ENCODE results near the gene SPRR2B. TPM values are rescaled to one million over a fixed set of nuclear protein-coding genes. Genes with fewer than 3 reads are reported as not detected.

SPRR2B gene
- total and polyA plus RNA-seq, 10 of the 15 experiments (the other 5 are each of a cell fraction or from before 2014, with no cell fraction given): not detected

DNA sequence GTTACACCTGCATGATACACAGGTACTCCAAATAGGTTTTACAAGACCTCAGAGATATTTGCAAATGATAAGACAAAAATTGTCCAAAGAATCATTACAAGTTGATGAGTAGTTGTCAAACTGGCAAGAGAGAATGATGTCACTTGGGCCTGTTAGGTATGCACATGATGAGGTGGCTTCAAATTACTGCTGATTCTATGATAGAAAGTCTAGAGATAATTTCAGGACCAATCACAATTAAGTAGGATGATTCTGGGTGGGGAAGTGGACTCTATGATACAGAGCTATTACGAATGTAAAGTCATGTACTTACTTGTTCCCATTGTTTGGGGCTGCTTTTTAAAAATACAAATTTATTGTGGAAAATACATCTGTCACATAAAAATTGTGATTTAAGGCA is 45.6 kb downstream of the SPRR2B start:
- H3K79me2 ChIP-seq (ENCODE audit: control insufficient read depth, insufficient read depth, low read length): no peaks in the 10 kb centered on the region
- no peaks in the 10 kb centered on the region for H3K9me3 ChIP-seq (replicated peaks; ENCODE audit: control insufficient read depth, insufficient read depth, low read length)
- ChIA-PET CTCF (no interaction called here), SMC1A (ENCODE audit: uncharacterized antibody, unreplicated experiment) (no interaction called here), POLR2A (no interaction called here), RAD21 (ENCODE audit: unreplicated experiment) (no interaction called here)
- FAIRE-seq (no peak), DNase-seq (ENCODE audit: low read depth, low spot score) (no peak), ATAC-seq (no peak)
- H3K27me3 ChIP-seq (replicated peaks in 1 of 2; ENCODE audit: control insufficient read depth in 2 of 2, insufficient read depth in 2 of 2, low read length in 1 of 2): no peaks in the 10 kb centered on the region
- intact Hi-C loops (cut with micrococcal nuclease; ENCODE audit: unreplicated experiment): no loop called here
- H3K4me3 ChIP-seq: no peak overlapping the region
- no peaks in the 10 kb centered on the region for H3K4me1 ChIP-seq (ENCODE audit: control insufficient read depth, insufficient read depth, low read length)
- H4K20me1 ChIP-seq (ENCODE audit: control insufficient read depth, insufficient read depth): no peaks in the 10 kb centered on the region
- in situ Hi-C loops (cut with MboI): no loop called here
- no peaks in the 10 kb centered on the region for H3K36me3 ChIP-seq (ENCODE audit: control insufficient read depth in 2 of 2, insufficient read depth in 2 of 2, low read length in 1 of 2)
- no peak overlapping the region for H3K9ac ChIP-seq (ENCODE audit: control insufficient read depth, insufficient read depth, low read length)
- 0% methylated on average over 1 of the region's 1 CpG for WGBS (ENCODE audit: insufficient coverage, insufficient replicate concordance, low lambda C conversion rate, missing lambda C conversion rate)
- H2AFZ ChIP-seq (ENCODE audit: control insufficient read depth, low read depth, low read length): no peak overlapping the region
- H3K4me2 ChIP-seq (ENCODE audit: control insufficient read depth, insufficient read depth): no peak overlapping the region
- no peak overlapping the region for H3K27ac ChIP-seq (ENCODE audit: control insufficient read depth, insufficient read depth)
- BruUV-seq (replicated peaks): no TSS peak
- no peak for TF ChIP-seq NFYA (IDR thresholded peaks at IDR 0.05; ENCODE audit: borderline replicate concordance, low read depth, low read length)
- TF ChIP-seq TCF12 (IDR thresholded peaks at IDR 0.05; ENCODE audit: low read depth, low read length): no peak
- no peak for TF ChIP-seq EP300 (IDR thresholded peaks at IDR 0.05; ENCODE audit: borderline replicate concordance in 1 of 2, control insufficient read depth in 1 of 2, low read depth in 2 of 2, low read length in 2 of 2)
- no peak for TF ChIP-seq SIX5 (IDR thresholded peaks at IDR 0.05; ENCODE audit: low read depth, low read length, severe bottlenecking)
- TF ChIP-seq YY1 (IDR thresholded peaks at IDR 0.05; ENCODE audit: low read depth, low read length): no peak
- TF ChIP-seq, protein P1, sequence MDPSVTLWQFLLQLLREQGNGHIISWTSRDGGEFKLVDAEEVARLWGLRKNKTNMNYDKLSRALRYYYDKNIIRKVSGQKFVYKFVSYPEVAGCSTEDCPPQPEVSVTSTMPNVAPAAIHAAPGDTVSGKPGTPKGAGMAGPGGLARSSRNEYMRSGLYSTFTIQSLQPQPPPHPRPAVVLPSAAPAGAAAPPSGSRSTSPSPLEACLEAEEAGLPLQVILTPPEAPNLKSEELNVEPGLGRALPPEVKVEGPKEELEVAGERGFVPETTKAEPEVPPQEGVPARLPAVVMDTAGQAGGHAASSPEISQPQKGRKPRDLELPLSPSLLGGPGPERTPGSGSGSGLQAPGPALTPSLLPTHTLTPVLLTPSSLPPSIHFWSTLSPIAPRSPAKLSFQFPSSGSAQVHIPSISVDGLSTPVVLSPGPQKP (IDR thresholded peaks at IDR 0.05; ENCODE audit: low read depth, low read length): no peak
- TF ChIP-seq REST (IDR thresholded peaks at IDR 0.05; ENCODE audit: low read depth, low read length): no peak
- TF ChIP-seq RAD21 (IDR thresholded peaks at IDR 0.05; ENCODE audit: insufficient read depth, low read depth, low read length): no peak
- TF ChIP-seq JUNB (IDR thresholded peaks at IDR 0.05): no peak
- TF ChIP-seq, protein P2, sequence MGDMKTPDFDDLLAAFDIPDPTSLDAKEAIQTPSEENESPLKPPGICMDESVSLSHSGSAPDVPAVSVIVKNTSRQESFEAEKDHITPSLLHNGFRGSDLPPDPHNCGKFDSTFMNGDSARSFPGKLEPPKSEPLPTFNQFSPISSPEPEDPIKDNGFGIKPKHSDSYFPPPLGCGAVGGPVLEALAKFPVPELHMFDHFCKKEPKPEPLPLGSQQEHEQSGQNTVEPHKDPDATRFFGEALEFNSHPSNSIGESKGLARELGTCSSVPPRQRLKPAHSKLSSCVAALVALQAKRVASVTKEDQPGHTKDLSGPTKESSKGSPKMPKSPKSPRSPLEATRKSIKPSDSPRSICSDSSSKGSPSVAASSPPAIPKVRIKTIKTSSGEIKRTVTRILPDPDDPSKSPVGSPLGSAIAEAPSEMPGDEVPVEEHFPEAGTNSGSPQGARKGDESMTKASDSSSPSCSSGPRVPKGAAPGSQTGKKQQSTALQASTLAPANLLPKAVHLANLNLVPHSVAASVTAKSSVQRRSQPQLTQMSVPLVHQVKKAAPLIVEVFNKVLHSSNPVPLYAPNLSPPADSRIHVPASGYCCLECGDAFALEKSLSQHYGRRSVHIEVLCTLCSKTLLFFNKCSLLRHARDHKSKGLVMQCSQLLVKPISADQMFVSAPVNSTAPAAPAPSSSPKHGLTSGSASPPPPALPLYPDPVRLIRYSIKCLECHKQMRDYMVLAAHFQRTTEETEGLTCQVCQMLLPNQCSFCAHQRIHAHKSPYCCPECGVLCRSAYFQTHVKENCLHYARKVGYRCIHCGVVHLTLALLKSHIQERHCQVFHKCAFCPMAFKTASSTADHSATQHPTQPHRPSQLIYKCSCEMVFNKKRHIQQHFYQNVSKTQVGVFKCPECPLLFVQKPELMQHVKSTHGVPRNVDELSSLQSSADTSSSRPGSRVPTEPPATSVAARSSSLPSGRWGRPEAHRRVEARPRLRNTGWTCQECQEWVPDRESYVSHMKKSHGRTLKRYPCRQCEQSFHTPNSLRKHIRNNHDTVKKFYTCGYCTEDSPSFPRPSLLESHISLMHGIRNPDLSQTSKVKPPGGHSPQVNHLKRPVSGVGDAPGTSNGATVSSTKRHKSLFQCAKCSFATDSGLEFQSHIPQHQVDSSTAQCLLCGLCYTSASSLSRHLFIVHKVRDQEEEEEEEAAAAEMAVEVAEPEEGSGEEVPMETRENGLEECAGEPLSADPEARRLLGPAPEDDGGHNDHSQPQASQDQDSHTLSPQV (IDR thresholded peaks at IDR 0.05): no peak
- TF ChIP-seq DPF2 (IDR thresholded peaks at IDR 0.05): no peak
- no peak for TF ChIP-seq SRF (IDR thresholded peaks at IDR 0.05; ENCODE audit: low read depth in 2 of 2, low read length in 2 of 2)
- no peak for TF ChIP-seq E2F8 (IDR thresholded peaks at IDR 0.05; ENCODE audit: low read depth, partially characterized antibody)
